Measurements from ENCODE around the gene NUP133. TPM values are rescaled to one million over a fixed set of nuclear protein-coding genes. Genes with fewer than 3 reads are reported as not detected.
"Not testable (repeated sequence)": the region's sequence is repeated elsewhere in the genome, so short reads cannot be mapped to it uniquely, and the experiment has no call there.

The NUP133 gene
- total RNA-seq, 2 experiments from 2014 or later, result 42.9 to 47.8 TPM

DNA sequence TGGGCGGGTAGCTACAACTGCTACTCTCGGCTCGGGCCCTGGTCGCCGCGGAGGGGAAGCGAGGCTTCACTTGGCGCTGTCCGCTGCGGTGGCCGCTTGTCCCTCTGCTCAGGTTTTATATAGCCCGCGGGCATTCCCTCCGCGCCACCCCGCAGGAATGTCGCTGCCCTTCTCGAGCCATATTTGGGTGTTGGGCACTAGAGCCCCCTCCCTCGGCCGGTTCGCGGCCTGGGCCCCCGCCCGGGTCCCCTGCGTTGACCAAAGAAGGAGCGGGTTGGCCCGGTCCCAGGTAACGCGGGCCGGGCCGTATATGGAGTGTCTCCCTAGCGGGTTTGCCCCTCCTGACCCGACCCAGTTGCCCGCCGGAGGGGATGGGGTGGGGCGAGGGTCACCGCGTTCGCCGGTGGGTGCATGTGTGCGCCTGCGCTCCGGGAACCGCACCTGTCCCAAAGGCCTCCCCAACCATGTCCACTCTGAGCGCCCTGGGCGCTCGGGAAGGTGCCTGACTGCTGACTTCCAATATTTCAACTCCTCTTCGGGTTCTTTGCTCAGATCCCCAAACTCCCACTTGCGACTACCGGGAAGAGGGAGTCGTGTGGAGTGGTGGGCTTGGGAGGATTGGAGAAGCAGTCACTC, 74.0 kb downstream of the NUP133 start, which contains the start of gene ACTA1:
ACTA1 (minus strand) TSS at position 90 of the 636 bp plus-strand sequence. CDS start 979 bp downstream, outside the sequence.
- Mint-ChIP-seq H3K4me3 (no peak within 1 kb of the TSS), H3K27me3 (peaks cover 72% of the 10 kb centered on the region), H3K9me3 (no peaks in the 10 kb centered on the region), H3K27ac (no peak within 1 kb of the TSS), H3K36me3 (peaks cover 10% of the 10 kb centered on the region), H3K4me1 (peaks cover 12% of the 10 kb centered on the region)
- POLR2A ChIA-PET, result interaction anchor here (1.1 kb wide), 1 partner anchor 15 kb away, joined by 3 read pairs; no protein-coding TSS in a partner anchor
- peak; percentile 34 for DNase-seq
- no peak for ATAC-seq (ENCODE audit: low read depth)

GRCh38 chr1:229433364-229434004, 74.7 kb downstream of the NUP133 start:
- peak; percentile 38 for DNase-seq
- POLR2A ChIA-PET, result no interaction called here
- H3K27ac Mint-ChIP-seq, result no peak overlapping the region
- H3K4me1 Mint-ChIP-seq, result peaks cover 12% of the 10 kb centered on the region
- no peak for ATAC-seq (ENCODE audit: low read depth)
- H3K9me3 Mint-ChIP-seq, result no peaks in the 10 kb centered on the region
- no peak overlapping the region for H3K4me3 Mint-ChIP-seq
- H3K36me3 Mint-ChIP-seq, result peaks cover 7% of the 10 kb centered on the region
- peaks cover 75% of the 10 kb centered on the region for H3K27me3 Mint-ChIP-seq

DNA sequence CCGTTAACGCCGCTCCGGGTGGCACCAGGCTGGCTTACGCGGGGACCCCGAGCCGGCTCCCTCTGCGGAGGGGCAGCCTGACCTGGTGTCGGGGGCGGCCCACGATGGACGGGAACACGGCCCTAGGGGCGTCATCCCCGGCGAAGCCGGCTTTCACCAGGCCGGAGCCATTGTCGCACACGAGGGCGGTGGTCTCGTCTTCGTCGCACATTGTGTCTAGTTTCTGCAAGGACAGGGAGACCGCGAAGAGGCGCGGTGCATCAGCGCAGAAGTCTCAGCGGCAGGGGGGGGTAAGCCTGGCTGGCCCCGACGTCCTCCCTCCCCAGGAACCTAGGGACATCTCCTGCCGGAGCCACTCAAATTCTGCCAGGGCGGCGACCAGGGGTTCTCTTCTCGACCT, 75.2 kb downstream of the NUP133 start:
- no peak for ATAC-seq (ENCODE audit: low read depth)
- Mint-ChIP-seq H3K27ac (no peak overlapping the region), H3K9me3 (no peaks in the 10 kb centered on the region), H3K27me3 (peaks cover 80% of the 10 kb centered on the region), H3K36me3 (peaks cover 4% of the 10 kb centered on the region), H3K4me3 (no peak overlapping the region), H3K4me1 (peaks cover 10% of the 10 kb centered on the region)
- DNase-seq, result peak; percentile 33
- POLR2A ChIA-PET, result no interaction called here

DNA sequence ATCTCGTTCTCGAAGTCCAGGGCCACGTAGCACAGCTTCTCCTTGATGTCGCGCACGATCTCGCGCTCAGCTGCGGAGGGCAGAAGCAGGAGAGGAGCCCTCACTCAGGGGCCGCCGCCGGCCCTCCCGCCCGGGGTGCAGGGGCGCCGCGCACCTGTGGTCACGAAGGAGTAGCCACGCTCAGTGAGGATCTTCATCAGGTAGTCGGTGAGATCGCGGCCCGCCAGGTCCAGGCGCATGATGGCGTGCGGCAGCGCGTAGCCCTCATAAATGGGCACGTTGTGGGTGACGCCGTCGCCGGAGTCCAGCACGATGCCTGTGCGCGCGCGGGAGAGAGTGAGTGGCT, 76.1 kb downstream of the NUP133 start:
- H3K27ac Mint-ChIP-seq, result no peak overlapping the region
- H3K4me1 Mint-ChIP-seq, result peaks cover 10% of the 10 kb centered on the region
- H3K4me3 Mint-ChIP-seq, result peak overlapping the region; percentile 87
- no peaks in the 10 kb centered on the region for H3K9me3 Mint-ChIP-seq
- DNase-seq (peak; percentile 36), ATAC-seq (ENCODE audit: low read depth) (no peak)
- H3K36me3 Mint-ChIP-seq, result peaks cover 2% of the 10 kb centered on the region
- POLR2A ChIA-PET, result interaction anchor here (2.9 kb wide), 1 partner anchor 9 kb away, joined by 10 read pairs; no protein-coding TSS in a partner anchor
- peaks cover 85% of the 10 kb centered on the region for H3K27me3 Mint-ChIP-seq

- Mint-ChIP-seq H3K36me3 (peaks cover 2% of the 10 kb centered on the region), H3K27ac (peak overlapping the region; percentile 86), H3K4me1 (peaks cover 10% of the 10 kb centered on the region), H3K9me3 (no peaks in the 10 kb centered on the region), H3K4me3 (peak overlapping the region; percentile 87), H3K27me3 (peaks cover 85% of the 10 kb centered on the region)
- peak; percentile 41 for DNase-seq
- ATAC-seq (ENCODE audit: low read depth), result no peak
- POLR2A ChIA-PET, result interaction anchor here (1.1 to 2.9 kb wide), 2 partner anchors 9 to 22 kb away, joined by 4 to 10 read pairs; no protein-coding TSS in a partner anchor
Observed at GRCh38 chr1:229431284-229432115, 76.6 kb downstream of the NUP133 start.

GRCh38 chr1:229430761-229431283, 77.3 kb downstream of the NUP133 start:
- DNase-seq (peak; percentile 77), ATAC-seq (ENCODE audit: low read depth) (peak; percentile 82)
- Mint-ChIP-seq H3K4me1 (peaks cover 10% of the 10 kb centered on the region), H3K9me3 (no peaks in the 10 kb centered on the region), H3K27me3 (peaks cover 84% of the 10 kb centered on the region), H3K27ac (no peak overlapping the region), H3K4me3 (peak overlapping the region; percentile 87), H3K36me3 (peaks cover 2% of the 10 kb centered on the region)
- POLR2A ChIA-PET, result interaction anchor here (0.5 to 2.9 kb wide), 3 partner anchors 10 to 99 kb away, joined by 3 to 10 read pairs (median 4); no protein-coding TSS in a partner anchor

- ATAC-seq (ENCODE audit: low read depth), result no peak
- Mint-ChIP-seq H3K4me3 (no peak overlapping the region), H3K9me3 (peaks cover 4% of the 10 kb centered on the region), H3K27me3 (peaks cover 82% of the 10 kb centered on the region), H3K36me3 (peaks cover 5% of the 10 kb centered on the region), H3K4me1 (peaks cover 10% of the 10 kb centered on the region), H3K27ac (no peak overlapping the region)
- DNase-seq, result no peak
- POLR2A ChIA-PET, result no interaction called here
Observed at GRCh38 chr1:229428256-229428655, 79.9 kb downstream of the NUP133 start.

DNA sequence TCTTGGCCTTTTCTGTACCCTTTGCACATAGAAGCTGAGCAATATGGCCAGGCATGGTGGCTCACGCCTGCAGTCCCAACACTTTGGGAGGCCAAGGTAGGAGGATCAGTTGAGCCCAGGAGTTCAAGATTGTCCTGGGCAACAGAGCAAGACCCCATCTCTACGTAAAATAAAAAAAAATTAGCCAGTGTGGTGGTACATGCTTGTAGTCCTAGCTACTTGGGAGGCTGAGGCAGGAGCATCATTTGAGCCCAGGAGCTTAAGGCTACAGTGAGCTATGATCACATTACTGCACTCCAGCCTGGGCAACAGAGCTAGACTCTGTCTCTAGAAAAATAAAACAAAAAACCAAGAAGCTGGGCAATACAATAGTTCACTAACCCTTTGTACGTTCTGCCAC, 80.6 kb downstream of the NUP133 start:
- Mint-ChIP-seq H3K4me3 (no peak overlapping the region), H3K27ac (no peak overlapping the region), H3K36me3 (peaks cover 5% of the 10 kb centered on the region), H3K9me3 (peaks cover 5% of the 10 kb centered on the region), H3K4me1 (peaks cover 10% of the 10 kb centered on the region), H3K27me3 (peaks cover 80% of the 10 kb centered on the region)
- no peak for DNase-seq
- ATAC-seq (ENCODE audit: low read depth), result no peak
- POLR2A ChIA-PET, result no interaction called here

DNA sequence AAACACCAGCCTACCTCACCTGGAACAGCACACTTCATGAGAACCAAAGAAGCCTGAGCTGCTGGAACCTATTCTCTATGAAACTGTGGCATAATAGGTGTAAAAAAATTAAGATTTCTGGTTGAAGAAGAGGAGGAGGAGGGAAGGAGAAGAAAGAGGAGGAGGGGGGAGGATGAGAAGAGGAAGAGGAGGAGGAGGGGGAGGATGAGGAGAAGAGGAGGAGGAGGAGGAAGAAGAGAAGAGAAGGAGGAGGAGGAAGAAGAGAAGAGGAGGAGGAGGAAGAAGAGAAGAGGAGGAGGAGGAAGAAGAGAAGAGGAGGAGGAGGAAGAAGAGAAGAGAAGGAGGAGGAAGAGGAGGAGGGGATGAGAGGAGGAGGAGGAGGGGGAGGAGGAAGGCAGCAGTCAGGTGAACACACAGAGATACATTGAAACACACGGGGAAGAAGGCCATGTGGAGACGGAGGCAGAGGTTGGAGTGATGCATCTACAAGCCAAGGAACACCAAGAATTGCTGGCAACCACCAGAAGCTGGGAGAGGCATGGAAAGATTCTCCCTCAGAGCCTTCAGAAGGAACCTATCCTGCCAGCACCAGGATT, 82.5 kb downstream of the NUP133 start:
- ATAC-seq (ENCODE audit: low read depth) (no peak), DNase-seq (no peak)
- no peak overlapping the region for H3K27ac Mint-ChIP-seq
- H3K9me3 Mint-ChIP-seq, result peaks cover 5% of the 10 kb centered on the region
- no peak overlapping the region for H3K4me3 Mint-ChIP-seq
- POLR2A ChIA-PET, result no interaction called here
- H3K27me3 Mint-ChIP-seq, result peaks cover 64% of the 10 kb centered on the region
- peaks cover 2% of the 10 kb centered on the region for H3K4me1 Mint-ChIP-seq
- H3K36me3 Mint-ChIP-seq, result peaks cover 3% of the 10 kb centered on the region

- POLR2A ChIA-PET, result no interaction called here
Observed at GRCh38 chr1:229420765-229421164, 87.4 kb downstream of the NUP133 start.

DNA sequence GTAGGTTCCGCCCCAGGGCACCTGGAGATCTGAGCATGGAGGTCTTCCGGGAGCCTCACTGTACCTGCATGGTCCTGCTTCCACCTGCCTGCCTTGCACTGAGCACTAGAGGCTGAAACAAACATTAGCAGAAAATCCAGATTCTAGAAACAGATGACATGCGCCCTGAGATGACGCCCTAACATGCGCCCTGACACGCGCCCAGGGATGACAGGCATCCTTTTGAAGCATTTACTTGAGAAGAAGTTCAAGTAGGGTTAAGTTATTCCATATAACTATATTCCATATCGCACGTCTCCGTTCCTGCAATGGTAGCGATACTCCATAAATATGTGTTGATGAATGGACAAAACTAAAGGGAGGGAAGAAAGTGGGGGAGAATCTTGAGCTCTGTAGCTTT, 87.9 kb downstream of the NUP133 start:
- POLR2A ChIA-PET, result no interaction called here
- no peak overlapping the region for H3K4me3 Mint-ChIP-seq
- H3K27me3 Mint-ChIP-seq, result peaks cover 31% of the 10 kb centered on the region
- H3K36me3 Mint-ChIP-seq, result peaks cover 3% of the 10 kb centered on the region
- H3K27ac Mint-ChIP-seq, result no peak overlapping the region
- no peak for ATAC-seq (ENCODE audit: low read depth)
- peaks cover 5% of the 10 kb centered on the region for H3K9me3 Mint-ChIP-seq
- DNase-seq, result no peak
- no peaks in the 10 kb centered on the region for H3K4me1 Mint-ChIP-seq

More at GRCh38 chr1:229420765-229421164, 87.4 kb downstream of the NUP133 start:
- Mint-ChIP-seq H3K27ac (no peak overlapping the region), H3K4me1 (no peaks in the 10 kb centered on the region), H3K36me3 (peaks cover 3% of the 10 kb centered on the region), H3K27me3 (peaks cover 36% of the 10 kb centered on the region), H3K4me3 (no peak overlapping the region), H3K9me3 (peaks cover 5% of the 10 kb centered on the region)
- ATAC-seq (ENCODE audit: low read depth) (no peak), DNase-seq (no peak)

DNA sequence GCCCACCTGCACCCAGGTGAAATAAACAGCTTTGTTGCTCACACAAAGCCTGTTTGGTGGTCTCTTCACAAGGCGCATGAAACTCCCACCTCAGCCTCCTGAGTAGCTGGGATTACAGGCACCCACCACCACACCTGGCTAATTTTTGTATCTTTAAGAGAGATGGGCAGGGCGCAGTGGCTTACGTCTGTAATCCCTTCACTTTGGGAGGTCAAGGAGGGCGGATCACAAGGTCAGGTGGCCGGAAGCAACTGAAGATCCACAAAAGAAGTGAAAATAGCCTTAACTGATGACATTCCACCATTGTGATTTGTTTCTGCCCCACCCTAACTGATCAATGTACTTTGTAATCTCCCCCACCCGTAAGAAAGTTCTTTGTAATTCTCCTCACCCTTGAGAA, 89.6 kb downstream of the NUP133 start:
- POLR2A ChIA-PET; H3K4me3 Mint-ChIP-seq; H3K4me1 Mint-ChIP-seq; H3K36me3 Mint-ChIP-seq; H3K27ac Mint-ChIP-seq; H3K9me3 Mint-ChIP-seq; ATAC-seq (ENCODE audit: low read depth); DNase-seq: not testable (repeated sequence)
- peaks cover 18% of the 10 kb centered on the region for H3K27me3 Mint-ChIP-seq

DNA sequence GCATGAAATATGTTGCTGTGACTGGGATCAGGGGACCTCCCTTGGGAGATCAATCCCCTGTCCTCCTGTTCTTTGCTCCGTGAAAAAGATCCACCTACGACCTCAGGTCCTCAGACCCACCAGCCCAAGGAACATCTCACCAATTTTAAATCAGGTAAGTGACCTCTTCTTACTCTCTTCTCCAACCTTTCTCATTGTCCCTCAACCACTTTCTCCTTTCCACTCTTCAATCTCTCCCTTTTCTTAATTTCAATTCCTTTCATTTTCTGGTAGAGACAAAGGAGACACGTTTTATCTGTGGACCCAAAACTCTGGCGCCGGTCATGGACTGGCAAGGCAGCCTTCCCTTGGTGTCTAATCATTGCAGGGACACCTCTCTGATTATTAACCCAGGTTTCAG, 95.3 kb downstream of the NUP133 start:
- POLR2A ChIA-PET; H3K36me3 Mint-ChIP-seq; H3K9me3 Mint-ChIP-seq; H3K4me3 Mint-ChIP-seq; H3K27ac Mint-ChIP-seq; DNase-seq; ATAC-seq (ENCODE audit: low read depth): not testable (repeated sequence)
- Mint-ChIP-seq H3K4me1 (peaks cover 16% of the 10 kb centered on the region), H3K27me3 (peaks cover 18% of the 10 kb centered on the region)

Measured in activated naive CD8-positive, alpha-beta T cell treated with anti-CD3 and anti-CD28 coated beads, Interleukin-2, amount 10 ng/mL, durations not matched to agents 7 days and 5 days (primary cell).